Suprapubic skin (tissue), 4 donors: Measurements from ENCODE around the gene DOC2A. TPM values are rescaled to one million over a fixed set of nuclear protein-coding genes. Genes with fewer than 3 reads are reported as not detected.

ENCODE experiments used
- DNase-seq, 2 donors: peaks; one replicate each; pipeline ENCODE4 v3.0.0-alpha.2; 2019; ENCODE audit warnings: low spot score in 2 of 2
- H3K27ac ChIP-seq: fragments of 200-600 bp; sonication (generic); one replicate; pipeline ENCODE4 v1.5.1; 2019
- H3K27me3 ChIP-seq: fragments of 200-600 bp; sonication (generic); one replicate; pipeline ENCODE4 v1.5.1; 2019
- H3K36me3 ChIP-seq: fragments of 200-600 bp; sonication (generic); one replicate; pipeline ENCODE4 v1.5.1; 2019
- H3K4me1 ChIP-seq: fragments of 200-600 bp; sonication (generic); one replicate; pipeline ENCODE4 v1.5.1; 2019
- H3K4me3 ChIP-seq: fragments of 200-600 bp; sonication (generic); one replicate; pipeline ENCODE4 v1.5.1; 2019; ENCODE audit warnings: mild to moderate bottlenecking
- H3K9me3 ChIP-seq: fragments of 200-600 bp; sonication (generic); one replicate; pipeline ENCODE4 v1.5.1; 2019
- EP300 ChIP-seq: sonication (generic); formaldehyde crosslinking; IDR thresholded peaks from one replicate; pipeline ENCODE4 v1.6.1; 2017; ENCODE audit warnings: antibody characterized with exemption
- POLR2A ChIP-seq, 2 donors: fragments of 450-650 bp; IDR thresholded peaks; one replicate each; pipeline ENCODE4 v1.6.1; 2017; ENCODE audit warnings: antibody characterized with exemption in 2 of 2, mild to moderate bottlenecking in 2 of 2, moderate library complexity in 2 of 2
- POLR2AphosphoS5 ChIP-seq, 3 donors: sonication (generic); formaldehyde crosslinking; IDR thresholded peaks; one replicate each; pipeline ENCODE4 v1.6.1; 2017; ENCODE audit warnings: antibody characterized with exemption in 3 of 3
- WGBS: methylation state at CpG from one replicate; pipeline ENCODE4 v1.1.5; 2018; 5-methylcytosine and 5-hydroxymethylcytosine counted together
- total RNA-seq, 4 donors: library from RNA; depleted of rRNA; stranded (reverse); fragments of >200 nt; gene quantifications; one replicate each; pipeline ENCODE4 v1.1.0, GENCODE V29; 2016
- TF ChIP-seq, protein P1 (sequence below), 2 donors: fragments of 200-600 bp in 1 of 2; fragments of 450-650 bp in 1 of 2; sonication (generic) in 1 of 2; IDR thresholded peaks; one replicate each; pipeline ENCODE4 v1.5.1; 2016 to 2019; ENCODE audit warnings: antibody characterized with exemption in 2 of 2, mild to moderate bottlenecking in 1 of 2, moderate library complexity in 1 of 2

DOC2A gene
- total RNA-seq, 4 donors from 2014 or later, result 0.42 TPM; not detected in 3

DNA sequence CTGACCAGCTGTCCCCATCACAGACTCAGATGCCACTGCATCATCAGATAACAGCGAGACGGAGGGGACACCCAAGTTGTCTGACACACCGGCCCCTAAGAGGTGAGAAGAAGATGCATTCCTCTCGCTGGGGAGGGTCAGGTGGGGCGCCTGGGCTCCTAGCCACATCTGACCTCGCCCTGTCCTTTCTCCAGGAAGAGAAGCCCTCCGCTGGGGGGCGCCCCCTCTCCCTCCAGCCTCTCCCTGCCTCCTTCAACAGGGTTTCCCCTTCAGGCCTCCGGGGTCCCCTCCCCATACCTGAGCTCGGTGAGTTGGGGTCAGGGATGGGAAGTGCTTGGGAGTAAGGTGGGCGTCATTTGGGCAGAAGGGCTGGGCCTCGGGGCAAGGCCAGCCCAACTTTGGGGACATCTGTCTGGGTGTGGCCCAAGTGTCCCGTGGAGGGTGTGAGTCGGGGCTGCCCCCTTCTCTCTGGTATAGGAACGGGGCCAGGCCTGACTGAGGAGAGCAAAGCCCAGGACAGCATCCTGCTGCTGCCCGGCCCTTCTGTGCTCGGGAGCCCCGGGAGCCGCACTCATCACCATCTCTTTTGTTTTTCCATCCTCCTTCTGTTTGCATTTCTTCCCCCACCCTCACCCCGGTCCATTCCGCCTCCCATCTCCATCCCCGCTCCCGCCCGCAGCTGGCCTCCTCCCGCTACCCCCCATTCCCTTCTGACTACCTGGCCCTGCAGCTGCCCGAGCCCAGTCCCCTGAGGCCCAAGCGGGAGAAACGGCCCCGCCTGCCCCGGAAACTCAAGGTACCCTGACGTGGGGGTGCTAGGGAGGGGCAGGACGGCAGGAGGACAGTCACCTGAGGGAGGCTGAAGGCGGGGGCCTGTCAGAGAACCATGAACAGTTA, 9.8 kb downstream of the DOC2A start:
- DNase-seq, result no peak
- peaks cover 10% of the 10 kb centered on the region for H3K4me1 ChIP-seq
- no peak for TF ChIP-seq POLR2AphosphoS5 (IDR thresholded peaks at IDR 0.05)
- no peak for TF ChIP-seq EP300
- TF ChIP-seq POLR2A (IDR thresholded peaks at IDR 0.05), result no peak
- TF ChIP-seq, protein P1, sequence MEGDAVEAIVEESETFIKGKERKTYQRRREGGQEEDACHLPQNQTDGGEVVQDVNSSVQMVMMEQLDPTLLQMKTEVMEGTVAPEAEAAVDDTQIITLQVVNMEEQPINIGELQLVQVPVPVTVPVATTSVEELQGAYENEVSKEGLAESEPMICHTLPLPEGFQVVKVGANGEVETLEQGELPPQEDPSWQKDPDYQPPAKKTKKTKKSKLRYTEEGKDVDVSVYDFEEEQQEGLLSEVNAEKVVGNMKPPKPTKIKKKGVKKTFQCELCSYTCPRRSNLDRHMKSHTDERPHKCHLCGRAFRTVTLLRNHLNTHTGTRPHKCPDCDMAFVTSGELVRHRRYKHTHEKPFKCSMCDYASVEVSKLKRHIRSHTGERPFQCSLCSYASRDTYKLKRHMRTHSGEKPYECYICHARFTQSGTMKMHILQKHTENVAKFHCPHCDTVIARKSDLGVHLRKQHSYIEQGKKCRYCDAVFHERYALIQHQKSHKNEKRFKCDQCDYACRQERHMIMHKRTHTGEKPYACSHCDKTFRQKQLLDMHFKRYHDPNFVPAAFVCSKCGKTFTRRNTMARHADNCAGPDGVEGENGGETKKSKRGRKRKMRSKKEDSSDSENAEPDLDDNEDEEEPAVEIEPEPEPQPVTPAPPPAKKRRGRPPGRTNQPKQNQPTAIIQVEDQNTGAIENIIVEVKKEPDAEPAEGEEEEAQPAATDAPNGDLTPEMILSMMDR (IDR thresholded peaks at IDR 0.05), result no peak
- no peak overlapping the region for H3K27ac ChIP-seq
- 84% methylated on average over 25 of the region's 33 CpGs for WGBS
- H3K27me3 ChIP-seq, result no peaks in the 10 kb centered on the region
- peaks cover 48% of the 10 kb centered on the region for H3K36me3 ChIP-seq
- H3K4me3 ChIP-seq, result no peak overlapping the region
- no peaks in the 10 kb centered on the region for H3K9me3 ChIP-seq

DNA sequence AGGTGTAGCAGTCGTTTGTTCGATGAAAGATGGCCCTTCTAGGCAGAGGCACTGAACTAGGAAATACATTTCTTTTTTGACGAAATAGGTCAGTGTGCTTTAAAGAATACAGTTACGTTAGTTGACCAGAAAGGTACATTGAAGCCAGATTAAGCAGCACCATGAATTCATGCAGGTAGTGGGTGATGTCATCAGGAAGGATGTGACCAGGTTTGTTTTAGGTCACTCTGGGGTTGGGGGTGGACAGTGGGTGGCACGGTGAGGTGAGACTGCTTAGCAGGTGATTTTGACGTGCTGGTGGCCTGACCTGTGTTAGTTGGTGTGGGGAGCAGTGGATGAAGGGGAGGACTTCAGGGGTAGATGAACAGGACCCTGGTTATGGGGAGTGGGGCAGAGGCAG, 11.2 kb downstream of the DOC2A start:
- Histone ChIP-seq H3K9me3 (no peaks in the 10 kb centered on the region), H3K27ac (no peak overlapping the region), H3K4me3 (no peak overlapping the region), H3K4me1 (peaks cover 17% of the 10 kb centered on the region), H3K36me3 (peaks cover 48% of the 10 kb centered on the region), H3K27me3 (no peaks in the 10 kb centered on the region)
- WGBS, result 97% methylated on average over 6 of the region's 6 CpGs
- DNase-seq, result no peak
- TF ChIP-seq, protein P1 (IDR thresholded peaks at IDR 0.05), result no peak
- no peak for TF ChIP-seq EP300
- no peak for TF ChIP-seq POLR2AphosphoS5 (IDR thresholded peaks at IDR 0.05)
- no peak for TF ChIP-seq POLR2A (IDR thresholded peaks at IDR 0.05)

DNA sequence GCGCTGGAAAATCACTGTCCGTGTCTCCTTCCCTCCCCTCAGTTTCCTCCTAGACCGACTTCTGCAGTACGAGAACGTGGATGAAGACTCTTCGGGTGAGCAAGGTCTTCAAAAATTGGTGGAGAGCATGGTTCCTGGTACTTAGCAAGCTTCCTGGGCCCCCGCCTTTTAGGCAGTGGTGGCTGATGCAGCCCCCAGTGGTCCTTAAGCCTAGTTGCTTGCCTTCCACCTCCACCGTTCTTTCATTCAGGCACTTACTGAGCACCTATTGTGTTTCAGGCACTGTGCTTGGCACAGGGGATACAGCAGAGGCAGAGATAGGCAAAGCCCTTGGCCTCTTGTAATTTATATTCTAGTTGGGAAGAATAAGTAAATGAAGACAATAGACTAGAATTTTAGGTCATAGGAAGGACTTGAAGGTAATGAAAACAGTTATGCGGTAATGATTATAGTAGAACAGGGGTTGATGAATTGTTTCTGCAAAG, 14.0 kb downstream of the DOC2A start:
- 31% methylated on average over 6 of the region's 9 CpGs for WGBS
- no peaks in the 10 kb centered on the region for H3K27me3 ChIP-seq
- TF ChIP-seq EP300 (no peak), POLR2A (IDR thresholded peaks at IDR 0.05) (no peak), POLR2AphosphoS5 (IDR thresholded peaks at IDR 0.05) (no peak)
- TF ChIP-seq, protein P1 (IDR thresholded peaks at IDR 0.05), result no peak

DNA sequence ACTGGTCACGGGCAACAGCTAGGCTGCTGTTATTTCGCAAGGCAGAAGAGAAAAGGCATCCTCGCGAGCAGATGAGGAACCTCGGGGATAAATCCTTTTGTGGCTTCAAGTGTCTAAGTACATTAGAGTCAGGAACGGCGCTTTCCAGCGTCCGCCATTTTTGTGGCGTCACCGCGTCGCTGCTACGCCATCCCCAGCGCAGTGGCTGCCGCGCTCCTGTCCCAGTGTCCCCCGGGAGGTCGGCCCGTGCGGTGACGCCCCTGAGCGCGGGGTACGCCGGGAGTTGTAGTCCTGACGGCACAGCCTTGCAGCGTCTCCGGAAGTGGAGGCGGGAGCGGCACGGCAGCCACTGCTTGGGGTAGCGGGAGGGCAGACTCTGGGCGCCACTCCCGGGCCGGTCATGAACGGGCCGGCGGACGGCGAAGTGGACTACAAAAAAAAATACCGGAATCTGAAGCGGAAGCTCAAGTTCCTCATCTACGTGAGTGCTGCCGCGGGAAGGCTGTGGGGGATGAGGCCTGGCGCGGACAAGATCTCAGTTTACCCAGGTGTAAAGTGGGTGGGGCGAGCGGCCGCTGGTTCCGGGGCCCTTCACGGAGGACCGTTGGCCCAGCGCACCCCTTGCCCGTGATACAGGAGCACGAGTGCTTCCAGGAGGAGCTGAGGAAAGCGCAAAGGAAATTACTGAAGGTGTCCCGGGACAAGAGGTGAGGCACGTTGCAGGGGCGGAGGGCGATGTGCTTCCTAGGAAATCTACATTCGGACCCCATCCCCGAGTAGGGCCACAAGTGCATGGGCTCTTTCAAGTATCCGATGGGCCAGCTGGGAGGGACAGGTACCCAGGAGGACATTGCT, 14.7 kb downstream of the DOC2A start, which contains the start of gene INO80E:
Gene INO80E, plus strand, starts transcription at position 331 of the 855 bp plus-strand sequence. Its CDS starts 70 bp downstream, at position 401.
- H3K4me3 ChIP-seq, result peak within 1 kb of the TSS; percentile 80

More for the DNA sequence above, 14.0 kb downstream of the DOC2A start:
- Histone ChIP-seq H3K4me3 (peak overlapping the region; percentile 80), H3K36me3 (peaks cover 52% of the 10 kb centered on the region), H3K4me1 (peaks cover 29% of the 10 kb centered on the region), H3K9me3 (no peaks in the 10 kb centered on the region), H3K27ac (no peak overlapping the region)
- DNase-seq, result no peak

More for the DNA sequence above, 14.7 kb downstream of the DOC2A start, which contains the start of gene INO80E:
- H3K9me3 ChIP-seq, result no peaks in the 10 kb centered on the region
- peak within 1 kb of the TSS; percentile 96 for H3K27ac ChIP-seq
- H3K4me1 ChIP-seq, result peaks cover 29% of the 10 kb centered on the region
- TF ChIP-seq POLR2AphosphoS5 (IDR thresholded peaks at IDR 0.05) (peak in 2 of 3 donors; percentile 78 to 82), POLR2A (IDR thresholded peaks at IDR 0.05) (no peak), EP300 (no peak)
- TF ChIP-seq, protein P1 (IDR thresholded peaks at IDR 0.05), result no peak
- 0% methylated on average over 42 of the region's 65 CpGs for WGBS
- H3K27me3 ChIP-seq, result no peaks in the 10 kb centered on the region
- peak; percentile 99 for DNase-seq
- H3K36me3 ChIP-seq, result peaks cover 52% of the 10 kb centered on the region
